GM12878 (cell line): ENCODE measurements around the gene EFNA1. TPM values are rescaled to one million over a fixed set of nuclear protein-coding genes. Genes with fewer than 3 reads are reported as not detected.

ENCODE experiments used
- ATF7 ChIP-seq: fragments of 450-650 bp; IDR thresholded peaks from 2 replicates; pipeline ENCODE4 v1.6.1; 2016; ENCODE audit warnings: low read depth, mild to moderate bottlenecking
- BACH1 ChIP-seq: fragments of 450-650 bp; IDR thresholded peaks from 2 replicates; pipeline ENCODE4 v1.6.1; 2017; ENCODE audit warnings: mild to moderate bottlenecking, borderline replicate concordance
- BCL3 ChIP-seq: IDR thresholded peaks from 2 replicates; pipeline ENCODE4 v1.6.1; 2011; ENCODE audit warnings: borderline replicate concordance, low read depth, mild to moderate bottlenecking, moderate library complexity, low read length; ENCODE audit not compliant: insufficient read depth, poor library complexity, severe bottlenecking
- BRCA1 ChIP-seq: IDR thresholded peaks from 2 replicates; pipeline ENCODE4 v1.6.1; 2011; ENCODE audit warnings: low read depth, low read length, improper control_type of control experiment
- DPF2 ChIP-seq: fragments of 450-650 bp; IDR thresholded peaks from 2 replicates; pipeline ENCODE4 v1.6.1; 2017; ENCODE audit warnings: mild to moderate bottlenecking
- ELK1 ChIP-seq: IDR thresholded peaks from 2 replicates; pipeline ENCODE4 v1.6.1; 2012; ENCODE audit warnings: low read depth, low read length, improper control_type of control experiment
- ETV6 ChIP-seq, 2 experiments: fragments of 450-650 bp in 1 of 2; IDR thresholded peaks in 1 of 2; conservative IDR thresholded peaks in 1 of 2; 2 replicates each; pipeline ENCODE4 v1.6.1; 2014; ENCODE audit warnings: antibody characterized with exemption in 1 of 2, borderline replicate concordance in 1 of 2, low read depth in 1 of 2, mild to moderate bottlenecking in 1 of 2, moderate library complexity in 1 of 2
- EZH2 ChIP-seq: IDR thresholded peaks from 2 replicates; pipeline ENCODE4 v1.6.1; 2012; ENCODE audit warnings: low read depth, mild to moderate bottlenecking, control low read depth, inconsistent platforms, low read length, borderline replicate concordance; ENCODE audit not compliant: control insufficient read depth
- FOS ChIP-seq: IDR thresholded peaks from 3 replicates; pipeline ENCODE4 v1.6.1; 2011; ENCODE audit warnings: borderline replicate concordance; ENCODE audit not compliant: insufficient read length; ENCODE audit errors: extremely low read depth
- FOXK2 ChIP-seq: fragments of 450-650 bp; IDR thresholded peaks from 2 replicates; pipeline ENCODE4 v1.6.1; 2017; ENCODE audit warnings: mild to moderate bottlenecking, moderate library complexity
- IRF3 ChIP-seq: fragments of 450-650 bp; IDR thresholded peaks from 2 replicates; pipeline ENCODE4 v1.6.1; 2014; ENCODE audit warnings: mild to moderate bottlenecking
- MEF2A ChIP-seq: IDR thresholded peaks from 2 replicates; pipeline ENCODE4 v1.6.1; 2011; ENCODE audit warnings: low read depth, mild to moderate bottlenecking, low read length, moderate library complexity; ENCODE audit not compliant: insufficient read depth
- MTA3 ChIP-seq: IDR thresholded peaks from 2 replicates; pipeline ENCODE4 v1.6.1; 2012; ENCODE audit warnings: low read length, inconsistent platforms, borderline replicate concordance
- NFXL1 ChIP-seq: fragments of 450-650 bp; IDR thresholded peaks from 2 replicates; pipeline ENCODE4 v1.6.1; 2017; ENCODE audit warnings: antibody characterized with exemption, mild to moderate bottlenecking, borderline replicate concordance
- PAX8 ChIP-seq: fragments of 450-650 bp; IDR thresholded peaks from 2 replicates; pipeline ENCODE4 v1.6.1; 2017; ENCODE audit warnings: mild to moderate bottlenecking, moderate library complexity
- PML ChIP-seq: IDR thresholded peaks from 2 replicates; pipeline ENCODE4 v1.6.1; 2012; ENCODE audit warnings: low read length, inconsistent platforms
- SIN3A ChIP-seq: IDR thresholded peaks from 2 replicates; pipeline ENCODE4 v1.6.1; 2012; ENCODE audit warnings: low read depth, low read length, improper control_type of control experiment
- SMAD5 ChIP-seq: IDR thresholded peaks from 2 replicates; pipeline ENCODE4 v1.6.1; 2016; ENCODE audit warnings: antibody characterized with exemption, low read depth
- SMARCA5 ChIP-seq: fragments of 450-650 bp; IDR thresholded peaks from 2 replicates; pipeline ENCODE4 v1.6.1; 2017; ENCODE audit warnings: mild to moderate bottlenecking
- SREBF2 ChIP-seq: IDR thresholded peaks from 2 replicates; pipeline ENCODE4 v1.6.1; 2012; ENCODE audit warnings: mild to moderate bottlenecking, low read length
- STAT1 ChIP-seq: fragments of 450-650 bp; conservative IDR thresholded peaks from 2 replicates; pipeline ENCODE4 v1.6.1; 2014; ENCODE audit warnings: antibody characterized with exemption, mild to moderate bottlenecking
- SUZ12 ChIP-seq: fragments of 200-600 bp; sonication (generic); IDR thresholded peaks from one replicate; pipeline ENCODE4 v1.6.1; 2018; ENCODE audit warnings: antibody characterized with exemption, mild to moderate bottlenecking; ENCODE audit not compliant: unreplicated experiment
- USF2 ChIP-seq: IDR thresholded peaks from 2 replicates; pipeline ENCODE4 v1.6.1; 2011; ENCODE audit warnings: low read depth, low read length, improper control_type of control experiment, borderline replicate concordance
- ZBTB33 ChIP-seq: fragments of 450-650 bp; IDR thresholded peaks from 2 replicates; pipeline ENCODE4 v1.6.1; 2017; ENCODE audit warnings: mild to moderate bottlenecking
- ZNF24 ChIP-seq: fragments of 450-650 bp; IDR thresholded peaks from 2 replicates; pipeline ENCODE4 v1.6.1; 2017; ENCODE audit warnings: antibody characterized with exemption, mild to moderate bottlenecking
- polyA plus RNA-seq, 11 experiments: library from polyadenylated mRNA; depleted of rRNA in 4 of 11; unstranded in 6 of 11; stranded (reverse) in 5 of 11; fragments of >200 nt; fragmentation: Nextera tagmentation in 4 of 11; fragmentation: Illumina TruSeq in 1 of 11; extraction: Ambion mirVana in 4 of 11; extraction: Trizol in 1 of 11; gene quantifications; 1 replicate in 1 of 11; 2 replicates in 10 of 11; pipeline versions ENCODE4 v1.2.1 to v1.2.3, GENCODE V29; 2011 to 2016; ENCODE audit warnings: inconsistent platforms in 2 of 11, missing spikeins in 2 of 11, low read depth in 1 of 11
- total RNA-seq, 4 experiments: library from RNA; depleted of rRNA in 3 of 4; stranded (reverse); fragments of >200 nt in 3 of 4; fragmentation: Illumina TruSeq in 1 of 4; extraction: Trizol in 1 of 4; gene quantifications; 2 replicates each; pipeline versions ENCODE4 v1.2.1 to v1.2.3, GENCODE V29; 2013 to 2021

EFNA1 gene
- total and polyA plus RNA-seq, 10 of the 15 experiments (the other 5 are each of a cell fraction or from before 2014, with no cell fraction given) = 0.13 to 7.5 (median 0.28) TPM; not detected in 5

- TF ChIP-seq ELK1 (peak; percentile 69; the same call in 1 of the 2 replicates), SMAD5 (no peak; the same call in 1 of the 2 replicates), NFXL1 (no peak), FOXK2 (no peak), USF2 (no peak), BCL3 (no peak), BACH1 (no peak), ETV6 (conservative IDR thresholded peaks at IDR 0.05 in 1 of 2, IDR thresholded peaks at IDR 0.05 in 1 of 2; ENCODE audit: borderline replicate concordance in 1 of 2, low read depth in 1 of 2) (no peak), ZBTB33 (no peak), ZNF24 (no peak), DPF2 (no peak), EZH2 (no peak), PML (peak; percentile 70; the same call in 1 of the 2 replicates), FOS (no peak), SUZ12 (no peak), STAT1 (no peak; the same call in 1 of the 2 replicates), BRCA1 (no peak), PAX8 (no peak), MEF2A (no peak), IRF3 (no peak), SIN3A (no peak), MTA3 (no peak), SREBF2 (no peak), ATF7 (peak; percentile 35; the same call in 1 of the 2 replicates), SMARCA5 (no peak)
Measured at GRCh38 chr1:155139895-155140629, 12.4 kb downstream of the EFNA1 start, which contains the start of gene DPM3 (continued).
